HG02852 (cell line): Measurements from ENCODE around the gene SDF4.

ENCODE experiments used
- ATAC-seq: cut with Tn5 transposase; IDR thresholded peaks from one replicate; pipeline ENCODE4 v1.9.1; 2021; ENCODE audit warnings: mild to moderate bottlenecking, moderate library complexity; ENCODE audit not compliant: unreplicated experiment

SDF4 gene

DNA sequence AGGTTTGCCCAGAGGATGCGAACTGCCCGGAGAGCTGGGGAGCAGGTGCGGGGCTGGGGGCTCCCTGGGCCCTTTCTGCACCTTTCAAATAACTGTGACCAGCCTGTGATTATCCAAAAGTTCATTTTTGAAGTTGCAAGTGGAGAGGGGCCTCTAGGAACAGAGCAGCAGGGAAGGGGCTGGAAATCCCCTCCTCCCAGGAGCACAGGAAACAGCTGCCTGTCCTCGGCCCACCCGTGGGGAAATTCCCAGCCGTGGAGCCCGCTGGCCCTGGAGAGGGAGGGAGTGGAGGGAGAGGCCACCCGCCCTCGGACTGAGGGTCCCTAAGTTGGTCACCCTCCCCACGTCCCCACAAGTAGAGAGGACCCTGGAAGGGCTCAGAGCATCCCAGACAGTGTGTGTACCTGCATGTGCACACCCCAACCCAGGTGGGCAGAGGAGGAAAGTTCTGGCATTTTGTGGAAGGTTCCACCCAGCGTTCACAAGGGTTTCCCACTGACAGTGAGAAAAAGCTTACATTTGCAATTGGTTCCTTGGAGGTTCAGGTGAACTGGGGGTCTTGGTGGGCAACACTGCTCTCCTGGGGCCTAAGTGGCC is 16.6 kb downstream of the SDF4 start:
- no peak for ATAC-seq

DNA sequence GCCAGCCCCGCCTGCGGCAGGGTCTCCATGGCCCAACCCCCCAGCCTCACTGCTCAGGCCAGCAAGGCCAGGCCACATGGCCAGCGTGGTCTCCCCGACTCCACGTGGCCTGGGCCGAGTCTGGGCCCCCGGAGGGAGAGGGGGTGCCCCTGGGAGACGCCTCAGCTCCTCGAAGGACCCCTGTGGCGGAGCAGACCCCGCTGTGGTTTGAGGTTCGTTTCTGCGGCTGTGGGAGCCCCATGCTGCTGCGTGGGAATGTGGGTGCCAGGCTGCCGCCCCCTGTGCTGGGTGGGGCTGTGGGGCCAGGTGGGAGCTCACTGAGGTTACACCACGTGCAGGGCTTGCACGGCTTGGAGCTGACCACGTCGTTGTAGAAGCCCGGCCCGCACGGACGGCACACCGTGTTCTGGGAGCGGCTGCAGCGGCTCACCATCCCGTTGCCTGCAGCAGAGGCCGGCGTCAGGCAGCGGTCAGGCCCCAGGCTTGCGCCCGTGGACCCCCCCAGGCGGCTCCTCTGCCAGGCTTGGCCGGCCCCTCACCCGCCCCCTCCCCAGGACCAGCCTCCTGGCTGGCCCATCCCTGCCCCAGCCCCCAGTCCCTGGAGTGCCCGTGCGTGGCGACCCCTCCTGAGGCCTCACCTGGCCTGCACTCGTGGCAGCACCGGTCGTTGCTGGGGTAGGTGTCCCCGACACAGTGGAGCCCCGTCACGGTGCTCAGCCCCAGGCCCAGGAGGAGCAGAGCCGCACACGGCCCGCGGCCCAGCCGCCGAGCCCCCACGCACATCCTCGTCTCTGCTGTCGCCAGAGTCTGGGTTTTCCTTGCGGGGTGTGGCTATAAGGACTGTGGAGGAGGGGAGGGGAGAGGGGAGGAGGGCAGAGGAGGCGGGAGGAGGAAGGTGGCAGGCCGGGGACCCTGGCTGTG is 18.2 kb downstream of the SDF4 start, which contains the start of gene TNFRSF4:
TNFRSF4 (minus strand) TSS at position 809 of the 921 bp plus-strand sequence; CDS start at position 783, 26 bp downstream.
- no peak for ATAC-seq

DNA sequence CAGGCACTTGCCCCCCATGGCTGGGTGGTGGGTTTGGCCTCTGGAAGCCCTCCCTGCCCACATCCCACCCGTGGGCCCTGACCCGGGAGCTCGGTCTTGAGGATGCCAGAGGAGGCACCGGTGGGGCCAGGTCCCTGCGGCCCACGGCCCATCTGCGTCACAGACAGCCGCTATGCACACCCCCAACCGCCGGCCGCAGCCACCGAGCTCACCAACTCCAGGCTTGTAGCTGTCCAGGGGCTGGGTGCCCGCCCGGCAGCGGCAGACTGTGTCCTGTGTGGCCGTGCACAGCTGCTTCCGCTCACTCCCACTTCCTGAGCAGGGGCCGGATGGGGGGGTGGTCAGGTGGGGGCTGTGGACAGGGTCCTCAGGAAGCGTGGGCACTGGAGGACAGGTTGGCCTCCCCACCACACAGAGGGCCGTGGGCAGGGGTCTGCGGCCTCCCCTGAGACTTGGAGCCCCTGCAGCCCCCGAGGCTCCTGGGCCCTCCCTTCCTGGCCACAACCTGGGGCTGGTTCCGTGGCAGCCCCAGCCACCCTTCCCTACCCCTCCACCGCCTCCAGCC is 18.9 kb downstream of the SDF4 start:
- no peak for ATAC-seq

DNA sequence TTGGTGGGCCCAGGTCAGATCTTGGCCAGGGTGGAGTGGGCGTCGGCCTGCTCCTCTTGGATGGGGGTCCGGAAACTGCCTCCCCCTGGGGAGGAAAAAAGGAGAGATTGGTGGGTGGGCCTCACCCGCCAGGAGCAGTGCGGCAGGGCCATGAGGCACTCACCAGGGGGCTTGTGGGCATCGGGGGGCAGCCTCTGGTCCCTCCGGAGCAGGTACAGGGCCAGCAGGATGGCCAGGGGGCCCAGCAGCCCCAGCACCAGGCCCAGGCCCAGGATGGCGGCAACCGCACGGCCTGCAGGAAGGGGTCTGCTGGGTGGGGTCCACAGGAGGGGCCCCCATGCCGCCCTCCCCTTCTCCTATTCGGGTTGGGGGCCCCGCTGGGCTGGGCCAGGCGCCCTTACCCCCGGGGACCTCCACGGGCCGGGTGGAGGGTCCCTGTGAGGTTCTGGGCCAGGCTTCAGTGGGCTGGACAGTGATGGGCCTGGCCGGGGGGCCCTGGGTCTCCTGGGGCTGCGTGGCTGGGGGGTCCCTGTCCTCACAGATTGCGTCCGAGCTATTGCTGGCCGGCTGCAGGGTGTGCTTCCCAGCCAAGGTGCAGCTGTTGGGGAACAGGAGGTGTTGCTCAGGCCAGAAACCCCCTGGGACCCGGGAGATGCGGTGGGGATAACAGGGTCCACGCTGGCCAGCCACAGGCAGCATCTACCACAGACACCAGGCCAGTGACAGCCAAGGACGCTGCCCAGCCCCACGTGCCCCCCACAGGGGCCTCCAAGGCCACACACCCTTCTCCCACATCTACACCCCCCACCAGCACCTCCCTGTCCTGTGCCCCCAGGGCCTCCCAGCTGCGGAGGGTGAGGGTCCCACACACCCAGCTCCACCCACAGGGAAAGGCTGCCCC is 20.0 kb downstream of the SDF4 start:
- ATAC-seq, result no peak

DNA sequence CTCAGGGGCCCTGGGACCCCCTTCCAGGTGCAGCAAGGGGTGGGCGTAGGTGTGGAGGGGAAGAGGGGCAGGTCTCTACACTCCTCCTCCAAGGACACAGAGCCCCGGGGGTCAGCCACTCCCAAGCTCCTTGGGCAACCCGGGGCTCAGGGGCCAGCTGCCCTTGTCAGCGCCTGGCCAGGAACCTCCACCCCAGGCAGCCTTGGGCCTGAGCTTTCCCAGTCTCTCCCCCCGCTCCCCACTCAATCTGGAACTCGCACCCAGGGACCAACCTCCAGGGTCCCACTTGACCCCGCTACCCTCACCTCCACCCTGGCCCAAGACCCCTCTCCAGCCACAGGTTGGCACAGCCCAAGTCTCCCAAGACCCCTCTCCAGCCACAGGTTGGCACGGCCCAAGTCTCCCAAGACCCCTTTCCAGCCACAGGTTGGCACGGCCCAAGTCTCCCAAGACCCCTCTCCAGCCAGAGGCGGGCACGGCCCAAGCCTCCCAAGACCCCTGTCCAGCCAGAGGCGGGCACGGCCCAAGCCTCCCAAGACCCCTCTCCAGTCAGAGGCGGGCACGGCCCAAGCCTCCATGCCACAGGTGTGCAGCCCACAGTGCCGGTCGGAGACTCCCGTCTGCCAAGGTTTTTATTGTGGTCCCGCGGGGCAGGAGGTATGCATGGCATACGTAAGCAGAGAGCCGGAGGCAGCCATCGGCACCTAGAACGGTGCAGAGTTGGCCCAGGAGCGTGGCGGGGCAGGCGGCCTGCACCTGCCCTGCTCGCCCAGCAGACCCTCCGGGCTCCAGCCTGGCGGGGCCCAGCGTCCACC is 20.9 kb downstream of the SDF4 start:
- no peak for ATAC-seq

DNA sequence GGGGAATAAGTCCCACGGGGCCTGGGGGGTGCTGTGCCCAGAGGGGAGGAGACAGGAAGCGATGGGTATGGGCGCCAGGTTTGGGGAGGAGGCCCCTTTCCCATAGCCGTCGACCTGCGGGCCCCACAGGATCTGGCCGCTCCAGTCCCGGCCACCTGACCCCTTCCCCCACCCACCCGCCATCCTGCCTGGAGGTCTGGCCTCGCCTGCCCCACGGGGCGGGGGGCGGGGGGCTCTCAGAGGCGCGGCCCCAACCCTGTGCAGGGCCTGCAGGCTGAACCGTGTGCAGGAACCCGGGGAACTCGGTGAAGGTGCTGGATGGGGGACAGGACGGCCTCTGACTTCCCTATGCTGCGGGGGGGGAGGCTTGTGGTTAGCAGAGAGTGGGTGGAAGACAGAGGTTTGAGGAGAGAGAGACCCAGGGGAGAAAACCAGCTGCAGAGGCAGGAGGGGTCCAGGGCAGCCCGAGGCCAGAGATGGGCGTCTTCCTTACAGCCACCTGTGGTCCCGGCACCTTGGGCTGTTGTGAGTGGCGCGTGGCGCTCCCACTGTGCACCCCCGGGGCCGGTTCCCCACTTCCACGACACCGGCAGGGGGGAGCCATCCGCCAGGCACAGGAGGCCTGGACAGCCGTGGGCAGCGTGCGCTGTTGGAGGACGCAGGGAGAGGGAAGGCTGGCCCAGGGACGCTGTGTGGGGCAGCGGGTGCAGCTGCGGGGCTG is 22.9 kb downstream of the SDF4 start:
- ATAC-seq, result no peak

DNA sequence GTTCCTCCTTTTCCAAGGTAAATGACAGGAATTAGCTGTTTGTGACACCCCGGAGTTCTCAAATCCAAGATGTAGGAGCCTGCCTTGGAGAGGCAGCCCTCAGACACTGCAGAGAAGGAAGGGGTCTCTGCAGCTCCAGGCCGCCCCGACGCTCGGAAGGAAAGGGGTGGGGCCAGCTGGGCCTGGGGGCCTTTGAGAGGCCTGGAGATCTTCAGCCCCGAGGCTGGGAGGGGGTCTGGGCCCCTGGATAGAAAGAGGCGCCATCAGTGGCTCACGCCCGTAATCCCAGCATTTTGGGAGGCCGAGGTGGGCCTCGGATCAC is 24.3 kb downstream of the SDF4 start:
- ATAC-seq, result no peak

DNA sequence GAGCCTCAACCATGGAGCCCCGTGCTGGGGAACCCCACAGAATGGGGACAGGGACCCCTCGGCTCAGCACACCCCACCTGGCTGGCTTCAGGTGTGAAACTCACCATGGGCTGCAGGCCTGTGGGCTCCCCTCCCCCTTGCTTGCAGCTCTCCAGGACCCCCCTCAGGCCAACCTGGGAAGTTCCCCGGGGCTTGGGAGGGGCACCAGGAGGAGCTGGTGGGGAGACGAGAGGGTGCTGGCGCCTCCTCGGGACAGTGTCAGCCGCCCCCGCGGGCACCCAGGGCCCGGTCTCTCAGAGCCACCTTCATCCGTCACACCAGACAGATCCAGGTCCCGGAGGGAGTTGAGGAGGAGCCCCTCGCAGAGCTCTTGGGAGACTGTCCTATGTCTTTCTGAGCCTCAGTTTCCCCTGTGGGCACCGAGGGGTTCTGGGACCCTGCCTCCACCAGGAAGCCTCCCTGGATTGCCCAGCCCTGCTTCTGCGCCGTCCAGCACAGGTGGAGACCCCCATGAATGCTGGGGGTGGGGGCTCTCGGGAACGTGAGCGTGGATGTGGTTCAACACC is 24.8 kb downstream of the SDF4 start:
- ATAC-seq, result no peak

DNA sequence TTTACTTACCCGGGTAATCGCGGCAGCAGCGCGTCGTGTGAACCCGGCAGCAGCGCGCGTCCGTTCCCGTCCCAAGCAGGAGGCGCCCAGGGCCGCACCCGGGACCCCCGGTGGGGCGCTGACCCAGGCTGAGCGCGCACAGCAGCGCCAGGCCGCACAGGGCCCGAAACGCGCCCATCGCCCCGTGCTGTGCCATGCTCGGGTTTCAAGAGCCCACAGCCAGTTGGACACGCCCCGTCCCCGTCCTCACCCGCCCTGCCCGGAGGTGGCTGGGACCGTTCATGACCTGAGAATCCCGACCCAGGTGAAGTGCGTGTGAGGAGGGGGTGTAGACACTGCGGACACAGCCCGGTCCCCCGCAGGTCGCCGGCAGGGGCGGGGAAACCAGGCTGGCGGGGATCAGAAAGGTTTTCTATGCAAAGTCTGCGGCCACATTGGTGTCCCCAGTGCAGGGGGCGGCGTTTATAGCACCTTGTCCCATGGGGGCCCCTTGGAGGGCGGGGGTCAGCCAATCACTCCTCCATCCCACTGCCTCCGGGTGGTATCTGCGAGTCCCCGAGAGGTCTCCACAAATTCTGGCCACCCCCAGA is 25.3 kb downstream of the SDF4 start, which contains the start of gene TNFRSF18:
TNFRSF18 (minus strand) TSS at position 217 of the 590 bp plus-strand sequence; CDS start at position 196, 21 bp downstream.
- ATAC-seq, result no peak

DNA sequence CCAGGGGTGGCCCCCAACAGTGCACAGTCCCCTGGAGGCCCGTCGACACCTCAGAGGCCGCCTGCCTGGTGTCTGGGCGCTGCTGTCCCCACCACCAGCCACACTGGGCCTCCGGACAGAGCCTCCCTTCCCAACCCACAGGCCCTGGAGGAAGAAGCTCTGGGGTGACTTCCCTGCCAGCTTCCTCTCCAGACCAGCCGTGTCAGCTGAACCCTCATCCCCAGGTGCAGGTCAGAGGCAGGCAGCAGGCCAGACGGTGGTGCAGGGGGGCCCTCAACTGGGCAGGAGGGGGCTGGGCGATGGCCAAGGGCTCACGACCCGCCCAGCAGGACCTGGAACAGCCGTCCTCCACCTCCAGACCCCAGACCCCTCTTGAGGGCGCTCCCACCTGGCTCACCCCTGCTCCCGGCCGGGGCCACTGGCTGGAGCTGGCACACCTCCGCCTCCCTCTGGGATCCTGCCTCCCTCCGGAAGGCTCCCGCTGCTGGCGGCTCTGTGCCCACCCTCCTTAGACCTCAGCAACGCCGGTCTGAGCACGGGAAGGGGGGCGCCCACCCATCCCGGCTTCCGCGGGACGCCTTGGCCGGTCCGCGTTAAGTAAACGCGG is 25.9 kb downstream of the SDF4 start:
- ATAC-seq, result no peak

DNA sequence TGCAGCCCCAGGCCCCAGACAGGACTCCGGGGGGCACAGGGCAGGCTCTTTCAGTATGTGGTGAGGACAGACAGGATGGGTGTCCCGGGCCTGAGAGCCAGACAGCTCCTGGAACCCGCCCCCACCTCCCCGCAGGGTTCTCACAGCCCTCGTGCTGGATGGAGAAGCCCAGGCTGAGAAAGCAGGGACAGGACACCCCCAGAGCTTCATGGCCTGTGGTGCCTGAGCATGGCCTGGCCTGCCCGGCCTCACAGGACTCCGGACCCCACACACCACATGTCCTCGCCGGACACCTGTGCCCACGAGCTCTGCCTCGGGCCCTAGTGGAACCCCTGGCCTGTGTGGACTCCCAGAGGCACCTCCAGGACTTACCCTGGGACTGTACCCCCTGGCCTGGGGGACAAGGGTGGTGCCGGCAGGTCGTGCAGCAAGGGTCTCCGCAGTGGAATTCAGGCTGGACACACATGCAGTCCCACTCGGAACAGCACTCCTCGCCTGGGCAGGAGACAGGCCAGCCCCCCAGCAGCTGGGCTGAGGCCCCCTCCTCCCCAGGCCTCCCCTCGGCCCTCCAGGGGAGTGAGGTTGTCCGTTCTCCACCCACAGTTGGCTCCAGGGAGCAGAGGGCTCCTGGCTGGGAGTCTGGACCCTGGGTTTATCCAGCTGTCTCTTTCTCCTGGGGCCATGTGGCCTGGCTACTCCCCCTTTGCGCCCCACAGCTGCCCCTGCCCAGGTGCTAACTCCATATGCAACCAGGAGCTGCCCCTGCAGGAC is 26.6 kb downstream of the SDF4 start:
- no peak for ATAC-seq

DNA sequence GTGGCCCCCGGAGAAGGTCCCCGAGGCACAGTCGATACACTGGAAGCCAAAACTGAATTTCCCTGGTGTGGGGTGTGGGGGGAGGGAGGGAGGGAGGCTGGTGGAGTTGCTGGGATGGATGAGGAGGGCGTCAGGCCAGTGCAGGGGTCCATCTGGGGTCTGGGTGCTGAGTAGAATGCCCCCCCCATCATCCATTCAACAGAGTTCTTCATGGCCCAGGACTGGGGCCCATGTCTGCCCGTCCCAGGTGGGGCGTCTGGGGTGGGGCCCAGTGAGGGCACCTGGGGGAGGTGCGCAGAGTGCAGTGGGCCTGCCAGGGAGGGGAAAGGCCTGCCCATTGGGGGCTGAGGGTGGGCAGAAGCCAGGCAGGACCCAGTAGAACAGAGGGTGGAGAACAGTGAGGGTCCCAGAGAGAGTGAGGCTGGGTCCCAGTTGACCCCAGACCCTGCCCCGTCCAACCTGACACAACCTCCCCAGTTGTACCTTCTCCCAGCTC is 27.3 kb downstream of the SDF4 start:
- ATAC-seq, result no peak

DNA sequence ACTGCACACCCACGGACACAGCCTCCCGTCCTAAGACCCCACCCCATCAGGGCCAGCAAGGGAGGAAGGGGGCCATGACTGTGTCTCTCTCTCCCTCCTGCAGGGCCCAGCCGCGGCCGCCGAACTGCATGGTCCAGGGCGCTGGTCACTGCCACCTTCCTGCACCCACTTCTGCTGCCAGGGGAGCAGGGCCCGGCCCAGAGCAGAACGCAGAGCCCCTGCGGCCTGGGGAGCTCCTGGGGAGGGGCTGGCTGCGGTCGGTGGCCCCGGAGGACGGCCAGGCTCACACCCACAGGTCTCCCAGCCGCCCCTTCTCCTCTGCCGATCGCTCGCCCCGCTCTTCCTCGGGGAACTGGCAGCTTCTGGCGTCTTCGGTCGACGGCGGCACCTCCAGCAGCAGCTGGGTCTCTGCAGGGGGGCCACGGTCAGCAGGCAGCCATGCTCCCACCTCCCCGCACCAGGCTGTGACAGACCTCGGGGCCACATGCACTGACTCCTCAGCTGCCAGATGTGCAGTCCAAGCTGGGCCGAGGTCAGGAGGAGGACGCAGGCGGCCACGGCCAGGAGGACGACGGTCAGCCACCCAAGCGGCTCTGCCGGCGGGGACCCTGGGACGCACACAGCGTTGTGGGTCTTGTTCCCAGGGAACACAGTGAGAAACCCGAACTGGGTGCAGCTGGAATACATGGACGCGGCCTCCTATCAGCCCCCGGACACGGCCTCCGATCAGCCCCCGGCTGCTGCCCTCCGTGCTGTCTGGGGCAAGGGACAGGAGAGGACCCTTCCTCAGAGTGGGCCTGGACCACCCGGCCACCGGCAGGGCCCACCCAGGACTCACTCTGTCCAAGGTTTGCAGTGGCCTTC is 28.0 kb downstream of the SDF4 start:
- no peak for ATAC-seq

DNA sequence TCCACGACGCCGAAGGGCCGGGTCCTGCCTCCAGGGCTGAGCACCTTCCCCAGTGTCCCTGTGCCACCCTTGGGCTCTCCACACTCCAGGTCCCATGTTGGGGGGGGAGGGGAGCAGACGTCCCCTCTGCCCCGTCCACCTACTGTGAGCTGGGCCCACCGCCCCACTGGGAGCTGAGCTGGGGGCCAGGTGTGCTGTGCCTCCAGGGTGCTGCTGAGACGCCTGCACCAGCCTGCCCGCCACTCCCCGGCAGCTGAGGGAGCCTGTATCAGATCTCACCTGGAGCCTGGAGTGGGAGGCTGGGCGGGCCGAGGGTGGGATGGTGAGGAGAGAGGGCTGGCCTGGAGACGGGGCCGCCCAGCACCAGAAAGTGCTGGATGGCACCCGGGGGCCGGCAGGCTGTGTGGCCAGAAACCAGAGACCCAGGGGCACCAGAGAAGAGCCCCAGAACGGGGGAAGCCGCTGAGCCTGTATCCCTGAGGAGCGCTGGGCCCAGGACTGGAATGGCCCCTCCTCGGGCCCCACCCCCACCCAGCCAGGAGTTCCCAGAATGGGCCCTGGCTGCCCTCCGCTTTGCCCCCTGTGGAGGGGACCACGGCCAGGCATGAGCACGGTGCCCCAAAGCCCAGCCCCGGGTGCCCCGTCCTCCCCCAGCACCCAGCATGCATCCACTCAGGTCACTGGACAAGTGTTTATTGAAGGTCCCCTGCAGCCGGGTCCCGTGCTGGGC is 28.8 kb downstream of the SDF4 start:
- ATAC-seq, result no peak

DNA sequence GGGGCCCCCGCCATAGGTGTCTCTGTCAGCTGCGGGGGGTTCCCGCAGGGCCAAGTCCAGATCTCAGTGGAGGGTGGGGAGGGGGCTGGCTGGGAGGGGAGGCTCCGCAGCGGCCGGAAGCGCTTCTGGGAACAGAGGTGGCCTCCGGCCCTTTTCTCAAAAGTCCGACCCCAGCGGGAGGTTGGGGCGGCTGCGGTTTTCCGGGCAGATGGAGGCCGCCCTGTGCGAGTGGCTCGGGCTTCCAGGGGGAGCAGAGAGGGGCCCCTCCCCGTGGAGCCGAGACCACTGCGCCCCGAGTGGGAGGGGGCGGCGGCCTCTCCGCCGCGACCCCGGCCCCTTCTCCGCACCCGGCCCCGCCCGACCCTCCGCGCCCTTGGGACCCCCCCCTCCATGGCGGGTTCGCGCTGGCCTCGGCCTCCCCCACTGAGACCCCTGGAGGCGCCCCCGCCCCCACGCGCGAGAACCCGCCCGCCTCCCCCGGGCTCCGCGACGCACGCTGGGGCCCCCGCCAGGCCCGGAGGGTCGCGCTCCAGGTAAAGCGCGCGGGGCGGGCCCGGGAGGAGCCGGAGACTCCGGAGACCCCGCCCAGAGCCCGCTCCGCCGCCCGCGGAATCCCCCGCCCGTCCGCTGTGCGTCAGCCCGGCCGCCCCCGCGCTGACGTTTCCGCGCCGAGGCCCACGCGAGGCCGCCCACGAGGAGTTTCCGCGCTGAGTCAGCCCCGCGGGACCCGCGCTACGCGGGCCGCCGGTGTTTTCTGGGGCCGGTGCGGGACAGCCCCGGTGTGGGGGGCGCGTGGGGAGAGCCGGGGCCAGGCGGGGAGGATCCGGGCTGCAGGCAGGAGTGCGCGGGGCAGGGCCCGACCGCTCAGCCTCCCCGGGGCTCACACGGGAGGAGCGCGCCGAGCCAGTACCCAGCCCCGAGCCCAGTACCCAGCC is 30.7 kb downstream of the SDF4 start:
- no peak for ATAC-seq
